Cerebellar nuclear complex (tissue), 1 donor: ENCODE data around the gene CLHC1.
A peak's percentile ranks its signal among the peaks of the same experiment; 100 is the strongest.
"Not testable (repeated sequence)": the region's sequence is repeated elsewhere in the genome, so short reads cannot be mapped to it uniquely, and the experiment has no call there.

Source experiments
- DNase-seq, 2 experiments: peaks; one replicate each; lab custom pipeline; 2025; lab: John Stamatoyannopoulos, UW

The CLHC1 gene

GRCh38 chr2:55232863-55233657 lies 967 bp upstream of the CLHC1 start:
- DNase-seq: no peak

- DNase-seq: no peak
Measured at GRCh38 chr2:55231546-55232083, 478 bp downstream of the CLHC1 start.

- DNase-seq: no peak
Measured at GRCh38 chr2:55230551-55230950, 1.5 kb downstream of the CLHC1 start.

- DNase-seq: no peak
Measured at GRCh38 chr2:55229221-55229620, 2.9 kb downstream of the CLHC1 start.

- DNase-seq: no peak
Measured at GRCh38 chr2:55228226-55228563, 3.9 kb downstream of the CLHC1 start.

- not testable (repeated sequence) for DNase-seq
Measured at GRCh38 chr2:55227437-55228225, 4.5 kb downstream of the CLHC1 start.

- DNase-seq: no peak
Measured at GRCh38 chr2:55225481-55226020, 6.5 kb downstream of the CLHC1 start.

GRCh38 chr2:55224761-55225261 lies 7.3 kb downstream of the CLHC1 start:
- no peak for DNase-seq

GRCh38 chr2:55223958-55224760 lies 7.9 kb downstream of the CLHC1 start:
- no peak for DNase-seq

- no peak for DNase-seq
Measured at GRCh38 chr2:55213822-55214221, 18.3 kb downstream of the CLHC1 start.

GRCh38 chr2:55204950-55205349 lies 27.1 kb downstream of the CLHC1 start:
- no peak for DNase-seq

GRCh38 chr2:55204536-55204935 lies 27.6 kb downstream of the CLHC1 start:
- DNase-seq: no peak

- DNase-seq: no peak
Measured at GRCh38 chr2:55200416-55200815, 31.7 kb downstream of the CLHC1 start.

GRCh38 chr2:55196526-55196925 lies 35.6 kb downstream of the CLHC1 start:
- no peak for DNase-seq

- not testable (repeated sequence) for DNase-seq
Measured at GRCh38 chr2:55191888-55192287, 40.2 kb downstream of the CLHC1 start.

GRCh38 chr2:55186837-55187236 lies 45.3 kb downstream of the CLHC1 start:
- DNase-seq: not testable (repeated sequence)

- no peak for DNase-seq
Measured at GRCh38 chr2:55180374-55180773, 51.7 kb downstream of the CLHC1 start.

- DNase-seq: no peak
Measured at GRCh38 chr2:55176094-55176415, 56.0 kb downstream of the CLHC1 start.

- DNase-seq: peak in 1 of 2 experiments; percentile 15
Measured at GRCh38 chr2:55175254-55176093, 56.6 kb downstream of the CLHC1 start.

GRCh38 chr2:55173438-55174054 lies 58.5 kb downstream of the CLHC1 start:
- DNase-seq: no peak
